ENCODE data around the gene NTRK3. TPM values are rescaled to one million over a fixed set of nuclear protein-coding genes. Genes with fewer than 3 reads are reported as not detected.

NTRK3 gene
- total RNA-seq, 2 experiments from 2014 or later: 0.78 TPM; not detected in 1

DNA sequence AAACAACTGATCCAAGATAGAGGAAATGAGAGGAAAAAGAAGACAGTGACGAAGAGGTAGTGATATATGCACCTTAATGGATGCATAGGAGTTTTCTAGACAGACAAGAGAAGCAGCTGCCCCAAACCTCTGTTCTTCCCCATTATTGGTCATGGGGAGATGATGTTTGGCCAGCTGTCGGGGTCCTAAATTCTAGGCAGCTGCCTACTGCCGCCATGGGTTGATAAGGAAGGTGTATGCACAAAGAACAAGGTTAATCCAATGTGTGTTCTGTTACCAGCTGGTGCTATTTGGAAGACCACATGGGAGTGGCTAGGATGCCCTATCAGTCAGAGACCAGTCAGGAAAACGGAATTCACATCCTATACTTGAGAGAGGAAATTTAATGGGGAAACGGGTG is 47.4 kb downstream of the NTRK3 start:
- TF ChIP-seq, protein P1, sequence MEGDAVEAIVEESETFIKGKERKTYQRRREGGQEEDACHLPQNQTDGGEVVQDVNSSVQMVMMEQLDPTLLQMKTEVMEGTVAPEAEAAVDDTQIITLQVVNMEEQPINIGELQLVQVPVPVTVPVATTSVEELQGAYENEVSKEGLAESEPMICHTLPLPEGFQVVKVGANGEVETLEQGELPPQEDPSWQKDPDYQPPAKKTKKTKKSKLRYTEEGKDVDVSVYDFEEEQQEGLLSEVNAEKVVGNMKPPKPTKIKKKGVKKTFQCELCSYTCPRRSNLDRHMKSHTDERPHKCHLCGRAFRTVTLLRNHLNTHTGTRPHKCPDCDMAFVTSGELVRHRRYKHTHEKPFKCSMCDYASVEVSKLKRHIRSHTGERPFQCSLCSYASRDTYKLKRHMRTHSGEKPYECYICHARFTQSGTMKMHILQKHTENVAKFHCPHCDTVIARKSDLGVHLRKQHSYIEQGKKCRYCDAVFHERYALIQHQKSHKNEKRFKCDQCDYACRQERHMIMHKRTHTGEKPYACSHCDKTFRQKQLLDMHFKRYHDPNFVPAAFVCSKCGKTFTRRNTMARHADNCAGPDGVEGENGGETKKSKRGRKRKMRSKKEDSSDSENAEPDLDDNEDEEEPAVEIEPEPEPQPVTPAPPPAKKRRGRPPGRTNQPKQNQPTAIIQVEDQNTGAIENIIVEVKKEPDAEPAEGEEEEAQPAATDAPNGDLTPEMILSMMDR (IDR thresholded peaks at IDR 0.05): no peak
- Mint-ChIP-seq H3K9me3 (no peaks in the 10 kb centered on the region), H3K36me3 (ENCODE audit: low read depth) (no peaks in the 10 kb centered on the region), H3K4me3 (no peak overlapping the region), H3K27me3 (no peaks in the 10 kb centered on the region), H3K27ac (no peak overlapping the region), H3K4me1 (ENCODE audit: low read depth) (no peaks in the 10 kb centered on the region)
- H3K9me3 ChIP-seq (ENCODE audit: control insufficient read depth in 1 of 2, insufficient read depth in 1 of 2, low read length in 2 of 2): no peaks in the 10 kb centered on the region
- H3K4me1 ChIP-seq (ENCODE audit: insufficient read depth, low read length): no peaks in the 10 kb centered on the region
- no peak for DNase-seq
- H3K4me3 ChIP-seq (ENCODE audit: low read length): no peak overlapping the region
- no peaks in the 10 kb centered on the region for H3K27me3 ChIP-seq (ENCODE audit: control insufficient read depth in 1 of 2, insufficient read depth in 2 of 2, low read length in 2 of 2)
- ChIA-PET CTCF (no interaction called here), POLR2A (no interaction called here)
- ATAC-seq (ENCODE audit: poor library complexity): no peak
- no peaks in the 10 kb centered on the region for H3K36me3 ChIP-seq (ENCODE audit: insufficient read depth, low read length)
- no peak overlapping the region for H3K27ac ChIP-seq (ENCODE audit: low read depth in 1 of 2, low read length in 2 of 2)
- intact Hi-C loops (cut with DNase I, micrococcal nuclease): no loop called here

DNA sequence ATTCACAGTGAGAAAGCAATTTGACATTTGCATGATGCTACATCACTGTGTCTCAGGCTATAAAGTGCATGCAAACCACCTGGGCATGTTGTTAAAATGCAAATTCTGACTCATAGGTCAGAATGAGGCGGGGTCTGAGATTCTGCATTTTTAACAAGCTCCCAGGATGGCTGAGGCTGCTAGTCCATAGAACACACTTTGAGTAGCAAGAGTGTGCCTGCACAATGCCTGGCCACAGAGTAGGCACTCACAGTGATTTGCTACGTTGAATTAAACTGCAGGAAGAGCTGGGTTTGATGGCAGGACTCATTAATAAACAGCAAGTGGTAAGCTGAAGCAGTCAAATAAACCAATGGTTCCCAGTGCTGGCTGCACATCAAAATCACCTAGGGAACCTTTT is 48.1 kb downstream of the NTRK3 start:
- Histone ChIP-seq H3K27ac (ENCODE audit: low read depth in 1 of 2, low read length in 2 of 2) (no peak overlapping the region), H3K4me3 (ENCODE audit: low read length) (no peak overlapping the region), H3K4me1 (ENCODE audit: insufficient read depth, low read length) (no peaks in the 10 kb centered on the region), H3K9me3 (ENCODE audit: control insufficient read depth in 1 of 2, insufficient read depth in 1 of 2, low read length in 2 of 2) (no peaks in the 10 kb centered on the region), H3K36me3 (ENCODE audit: insufficient read depth, low read length) (no peaks in the 10 kb centered on the region), H3K27me3 (ENCODE audit: control insufficient read depth in 1 of 2, insufficient read depth in 2 of 2, low read length in 2 of 2) (no peaks in the 10 kb centered on the region)
- ChIA-PET POLR2A (no interaction called here), CTCF (no interaction called here)
- H3K4me1 Mint-ChIP-seq (ENCODE audit: low read depth): no peaks in the 10 kb centered on the region
- no peak overlapping the region for H3K27ac Mint-ChIP-seq
- no peak overlapping the region for H3K4me3 Mint-ChIP-seq
- ATAC-seq (ENCODE audit: poor library complexity) (no peak), DNase-seq (no peak)
- no peaks in the 10 kb centered on the region for H3K9me3 Mint-ChIP-seq
- no peaks in the 10 kb centered on the region for H3K27me3 Mint-ChIP-seq
- TF ChIP-seq, protein P1 (IDR thresholded peaks at IDR 0.05): no peak
- H3K36me3 Mint-ChIP-seq (ENCODE audit: low read depth): no peaks in the 10 kb centered on the region
- intact Hi-C loops (cut with DNase I, micrococcal nuclease): no loop called here

DNA sequence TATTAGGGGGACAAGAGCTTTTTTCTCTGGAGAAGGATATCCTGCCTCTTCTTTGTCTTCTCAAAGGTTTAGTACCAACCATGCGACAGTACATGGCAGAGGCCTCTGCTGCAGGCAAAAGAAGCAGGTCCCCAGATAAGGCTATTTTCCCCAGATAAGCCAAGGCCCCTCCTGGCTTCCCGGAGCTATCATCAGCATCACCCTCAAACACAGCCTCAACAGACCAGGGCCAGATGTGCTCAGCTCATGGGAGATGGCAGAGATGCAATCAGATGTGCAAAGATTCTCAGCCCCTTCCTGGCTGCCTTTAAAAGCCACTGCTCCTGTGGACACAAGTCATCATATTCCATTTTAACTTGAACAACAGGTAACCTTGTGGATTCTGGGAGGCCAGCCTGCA is 49.0 kb downstream of the NTRK3 start:
- H3K36me3 ChIP-seq (ENCODE audit: insufficient read depth, low read length): no peaks in the 10 kb centered on the region
- H3K27ac ChIP-seq (ENCODE audit: low read depth in 1 of 2, low read length in 2 of 2): no peak overlapping the region
- no peaks in the 10 kb centered on the region for H3K9me3 ChIP-seq (ENCODE audit: control insufficient read depth in 1 of 2, insufficient read depth in 1 of 2, low read length in 2 of 2)
- no peaks in the 10 kb centered on the region for H3K4me1 ChIP-seq (ENCODE audit: insufficient read depth, low read length)
- Mint-ChIP-seq H3K4me1 (ENCODE audit: low read depth) (no peaks in the 10 kb centered on the region), H3K4me3 (no peak overlapping the region), H3K27ac (no peak overlapping the region), H3K9me3 (no peaks in the 10 kb centered on the region), H3K27me3 (peaks cover under 1% of the 10 kb centered on the region), H3K36me3 (ENCODE audit: low read depth) (no peaks in the 10 kb centered on the region)
- intact Hi-C loops (cut with DNase I, micrococcal nuclease): no loop called here
- DNase-seq: no peak
- no peaks in the 10 kb centered on the region for H3K27me3 ChIP-seq (ENCODE audit: control insufficient read depth in 1 of 2, insufficient read depth in 2 of 2, low read length in 2 of 2)
- POLR2A ChIA-PET: no interaction called here
- TF ChIP-seq, protein P1 (IDR thresholded peaks at IDR 0.05): no peak
- no peak for ATAC-seq (ENCODE audit: poor library complexity)
- CTCF ChIA-PET: no interaction called here
- no peak overlapping the region for H3K4me3 ChIP-seq (ENCODE audit: low read length)

All from CD4-positive, alpha-beta T cell (primary cell).